GM19238 (cell line): ENCODE data around the gene EHD2.
"Not testable (repeated sequence)": the region's sequence is repeated elsewhere in the genome, so short reads cannot be mapped to it uniquely, and the experiment has no call there.

Experiments used
- DNase-seq: peaks from one replicate; pipeline ENCODE4 v3.0.0; 2011; ENCODE audit warnings: low spot score; ENCODE audit not compliant: insufficient read length

Gene EHD2

DNA sequence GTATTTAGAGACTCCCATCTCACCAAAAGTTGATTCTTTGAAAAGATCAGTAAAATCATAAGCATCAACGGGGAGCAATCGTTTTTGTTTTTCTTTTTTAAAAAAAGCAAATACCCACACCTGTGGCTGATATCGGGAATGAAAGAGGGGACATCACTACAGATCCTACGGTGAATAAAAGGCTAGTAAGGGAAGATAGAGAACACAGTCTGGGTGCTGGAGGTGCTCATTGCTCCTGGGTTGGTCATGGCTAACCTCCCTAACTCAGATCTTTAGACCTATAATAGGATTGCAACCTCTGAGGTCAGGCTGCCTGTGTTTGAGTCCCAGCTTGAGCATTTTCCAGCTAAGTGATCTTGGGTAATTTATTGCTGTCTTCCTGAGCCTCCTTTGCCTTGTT lies 1.1 kb downstream of the EHD2 start:
- DNase-seq = no peak

GRCh38 chr19:47714855-47715254 lies 1.6 kb downstream of the EHD2 start:
- DNase-seq = not testable (repeated sequence)

DNA sequence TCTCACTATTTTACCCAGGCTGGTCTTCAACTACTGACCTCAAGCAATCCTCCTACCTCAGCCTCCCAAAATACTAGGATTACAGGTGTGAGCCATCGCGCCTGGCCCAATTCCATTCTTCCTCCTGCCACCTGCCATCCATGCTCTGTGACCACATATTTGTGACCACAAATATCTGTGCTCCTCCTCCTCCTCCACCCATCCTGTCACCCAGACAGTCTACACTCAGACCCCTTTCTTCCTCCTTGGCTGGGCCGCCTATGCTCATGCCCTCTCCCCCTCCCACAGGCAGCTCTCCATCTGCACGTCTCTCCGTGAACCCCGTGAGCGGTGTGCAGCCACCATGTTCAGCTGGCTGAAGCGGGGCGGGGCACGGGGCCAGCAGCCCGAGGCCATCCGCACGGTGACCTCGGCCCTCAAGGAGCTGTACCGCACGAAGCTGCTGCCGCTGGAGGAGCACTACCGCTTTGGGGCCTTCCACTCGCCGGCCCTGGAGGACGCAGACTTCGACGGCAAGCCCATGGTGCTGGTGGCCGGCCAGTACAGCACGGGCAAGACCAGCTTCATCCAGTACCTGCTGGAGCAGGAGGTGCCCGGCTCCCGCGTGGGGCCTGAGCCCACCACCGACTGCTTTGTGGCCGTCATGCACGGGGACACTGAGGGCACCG lies 3.2 kb downstream of the EHD2 start:
- no peak for DNase-seq

GRCh38 chr19:47718415-47719046 lies 5.3 kb downstream of the EHD2 start:
- DNase-seq = not testable (repeated sequence)

GRCh38 chr19:47719047-47719859 lies 6.0 kb downstream of the EHD2 start:
- DNase-seq = no peak

DNA sequence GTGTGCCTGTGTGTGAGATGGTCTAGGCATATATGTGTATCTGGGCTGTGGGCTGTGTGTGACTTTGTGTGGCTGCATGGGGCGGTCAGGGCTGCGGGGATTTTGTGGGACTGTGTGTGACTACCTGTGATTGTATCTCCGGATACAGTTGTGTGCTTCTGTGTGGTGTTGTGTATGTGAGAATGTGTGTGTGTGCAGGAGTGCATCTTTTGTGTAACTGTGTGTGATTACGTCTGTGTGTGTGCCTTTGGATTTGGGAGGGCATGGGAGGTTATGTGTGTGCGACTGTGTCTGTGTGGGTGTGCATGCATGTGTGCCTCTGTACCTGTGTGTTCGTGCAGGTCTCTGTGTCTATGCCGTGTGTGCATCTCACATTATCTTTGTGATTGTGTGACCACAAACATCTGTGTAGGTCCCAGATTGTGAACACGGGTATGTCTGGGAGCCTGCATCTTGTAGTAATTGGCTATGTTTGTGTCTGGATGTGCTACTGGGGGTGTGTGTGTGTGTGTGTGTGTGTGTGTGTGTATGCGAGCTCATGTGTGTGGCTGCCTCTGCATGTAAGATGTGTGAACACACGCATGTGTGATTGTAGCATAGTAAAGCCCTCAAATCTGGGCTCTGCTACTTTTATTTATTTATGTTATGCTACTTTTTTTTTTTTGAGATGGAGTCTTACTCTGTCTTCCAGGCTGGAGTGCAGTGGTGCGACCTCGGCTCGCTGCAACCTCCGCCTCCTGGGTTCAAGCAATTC lies 7.6 kb downstream of the EHD2 start:
- DNase-seq = no peak

DNA sequence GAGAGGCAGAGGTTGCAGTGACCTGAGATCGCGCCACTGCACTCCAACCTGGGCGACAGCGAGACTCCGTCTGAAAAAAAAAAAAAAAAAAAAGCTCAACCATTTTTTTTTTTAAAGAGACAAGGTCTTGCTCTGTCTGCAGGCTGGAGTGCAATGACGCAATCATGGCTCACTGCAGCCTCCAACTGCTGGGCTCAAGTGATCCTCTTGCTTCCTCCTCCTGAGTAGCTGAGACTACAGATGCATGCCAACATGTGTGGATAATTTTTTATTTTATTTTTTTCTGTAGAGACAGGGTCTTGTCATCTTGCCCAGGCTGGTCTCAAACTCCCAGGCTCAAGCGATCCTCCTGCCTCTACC lies 10.3 kb downstream of the EHD2 start:
- no peak for DNase-seq

DNA sequence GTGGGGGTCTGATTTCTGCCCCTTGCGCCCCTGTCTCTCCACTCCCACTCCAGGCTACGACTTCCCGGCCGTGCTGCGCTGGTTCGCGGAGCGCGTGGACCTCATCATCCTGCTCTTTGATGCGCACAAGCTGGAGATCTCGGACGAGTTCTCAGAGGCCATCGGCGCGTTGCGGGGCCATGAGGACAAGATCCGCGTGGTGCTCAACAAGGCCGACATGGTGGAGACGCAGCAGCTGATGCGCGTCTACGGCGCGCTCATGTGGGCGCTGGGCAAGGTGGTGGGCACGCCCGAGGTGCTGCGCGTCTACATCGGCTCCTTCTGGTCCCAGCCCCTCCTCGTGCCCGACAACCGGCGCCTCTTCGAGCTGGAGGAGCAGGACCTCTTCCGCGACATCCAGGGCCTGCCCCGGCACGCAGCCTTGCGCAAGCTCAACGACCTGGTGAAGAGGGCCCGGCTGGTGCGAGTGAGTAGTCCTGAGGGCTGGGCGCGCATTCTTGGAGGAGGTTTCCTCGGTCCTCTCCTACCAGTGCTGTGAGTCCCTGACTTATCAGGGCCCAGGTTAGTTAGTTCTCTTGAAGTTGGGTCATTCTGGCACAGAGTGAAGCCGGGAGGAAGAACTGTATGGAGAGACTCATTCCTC lies 12.7 kb downstream of the EHD2 start:
- DNase-seq = no peak

DNA sequence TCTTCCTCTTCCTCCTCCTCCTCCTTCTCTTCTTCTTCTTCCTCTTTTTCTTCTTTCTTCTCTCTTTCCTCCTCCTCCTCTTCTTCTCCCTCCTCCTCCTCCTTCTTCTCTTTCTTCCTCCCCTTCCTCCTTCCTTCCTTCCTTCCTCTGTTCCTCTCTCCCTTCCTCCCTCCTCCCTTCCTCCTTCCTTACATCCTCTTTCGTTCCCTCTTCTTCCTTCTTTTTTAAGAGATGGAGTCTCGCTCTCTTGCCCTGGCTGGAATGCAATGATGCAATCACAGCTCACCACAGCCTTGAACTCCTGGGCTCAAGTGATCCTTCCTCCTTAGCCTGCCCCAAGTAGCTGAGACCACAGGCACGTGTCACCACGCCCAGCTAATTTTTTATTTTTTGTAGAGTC lies 13.2 kb downstream of the EHD2 start:
- no peak for DNase-seq

- not testable (repeated sequence) for DNase-seq
Observed at GRCh38 chr19:47728295-47728694, 15.1 kb downstream of the EHD2 start.

- DNase-seq = no peak
Observed at GRCh38 chr19:47729468-47729798, 16.2 kb downstream of the EHD2 start.

DNA sequence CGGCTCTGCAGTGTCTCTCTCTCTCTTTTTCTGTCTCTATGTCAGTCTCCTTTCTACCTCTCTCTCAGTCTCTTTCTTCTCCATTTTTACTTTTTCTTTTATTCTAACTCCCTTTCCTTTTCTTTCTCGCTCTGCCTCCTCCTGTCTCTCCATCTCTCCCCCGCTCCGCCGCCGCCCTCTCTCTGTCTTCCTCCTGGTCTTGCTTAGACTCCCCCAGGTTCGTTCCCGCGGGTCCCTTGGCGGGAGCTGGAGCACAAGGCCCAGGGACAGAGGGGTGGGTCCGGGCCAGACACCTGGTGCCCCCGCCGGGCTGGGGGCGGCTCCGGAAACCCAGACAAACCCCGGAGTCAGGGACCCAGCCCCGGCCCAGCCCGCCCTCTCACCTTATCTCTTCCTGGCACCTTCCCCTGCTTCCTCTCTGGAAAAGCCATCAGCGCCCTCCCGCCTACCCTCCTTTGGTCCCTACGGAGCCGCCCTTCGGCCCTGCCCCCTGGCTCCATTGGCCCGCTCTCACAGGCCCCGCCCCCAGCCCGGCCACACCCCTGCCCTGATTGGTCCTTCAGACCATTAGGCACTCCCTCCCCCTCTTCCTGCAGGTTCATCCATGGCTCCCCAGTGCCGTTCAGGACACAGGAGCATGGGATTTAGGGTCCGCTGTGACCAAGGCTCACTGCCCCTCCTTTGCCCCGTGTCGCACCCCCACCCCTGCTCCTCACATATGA lies 16.7 kb downstream of the EHD2 start:
- no peak for DNase-seq

DNA sequence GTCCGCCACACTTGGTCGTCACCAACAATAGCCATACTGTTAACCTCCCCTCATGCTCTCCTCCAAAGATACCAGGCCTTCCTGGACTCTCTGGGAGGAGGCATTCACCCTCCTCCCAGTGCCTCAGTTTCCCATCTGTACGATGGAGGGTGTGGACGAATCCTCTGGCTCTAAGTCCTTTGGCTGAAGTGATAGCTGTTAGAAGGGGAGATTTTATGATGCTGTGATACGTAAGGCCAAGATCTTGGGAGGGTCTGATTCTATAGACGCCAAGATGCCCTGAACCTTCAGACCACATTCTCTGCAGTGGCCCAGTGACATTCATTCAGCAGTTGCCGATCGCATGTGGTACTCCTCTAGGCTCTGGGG lies 17.3 kb downstream of the EHD2 start:
- no peak for DNase-seq

GRCh38 chr19:47730910-47731309 lies 17.7 kb downstream of the EHD2 start:
- DNase-seq = no peak

DNA sequence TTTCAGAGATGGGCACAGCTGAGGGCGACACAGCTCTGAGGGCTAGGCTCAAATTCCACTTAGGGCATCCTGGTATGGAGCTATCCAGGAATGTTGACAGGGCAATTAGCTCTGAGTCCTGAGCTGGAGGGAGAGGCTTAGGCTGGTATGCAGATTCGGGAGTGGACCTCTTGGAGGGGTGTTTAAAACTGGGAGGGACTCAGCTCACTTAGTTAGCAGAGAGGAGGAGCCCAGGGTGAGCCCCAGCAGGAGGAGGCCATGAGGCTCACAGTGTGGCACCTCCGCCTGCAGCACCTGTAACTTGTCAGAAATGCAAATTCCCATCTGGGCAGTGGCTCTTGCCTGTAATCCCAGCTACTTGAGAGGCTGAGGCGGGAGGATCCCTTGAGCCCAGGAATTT lies 21.9 kb downstream of the EHD2 start:
- no peak for DNase-seq

GRCh38 chr19:47740866-47741519 lies 27.8 kb downstream of the EHD2 start:
- DNase-seq = no peak

DNA sequence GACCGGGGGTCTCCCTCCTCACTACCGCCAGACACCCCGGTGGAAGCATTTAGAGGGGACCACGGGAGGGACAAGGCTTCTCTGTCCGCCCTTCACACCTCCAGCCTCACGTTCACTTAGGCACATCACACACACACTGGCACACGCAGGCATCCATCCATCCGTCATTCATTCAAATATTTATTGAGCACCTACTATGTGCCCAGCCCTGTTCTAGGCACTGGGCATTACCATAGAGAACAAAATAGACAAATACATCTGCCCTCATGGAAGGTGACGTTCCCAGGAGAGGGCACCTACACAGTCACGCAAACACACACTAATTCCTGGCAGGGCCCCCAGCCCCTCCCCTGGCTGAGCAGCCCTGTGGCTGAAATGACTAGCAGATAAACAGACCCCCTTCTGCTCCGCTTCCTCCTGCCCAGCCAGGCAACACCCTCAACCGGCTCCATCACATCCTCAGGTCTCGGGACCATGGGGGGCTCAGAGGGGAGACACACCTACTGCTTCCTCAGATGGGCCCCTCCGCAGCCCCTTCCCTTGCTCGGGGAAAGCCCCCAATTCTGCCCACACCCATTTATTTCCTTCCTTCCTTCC lies 28.4 kb downstream of the EHD2 start:
- no peak for DNase-seq

DNA sequence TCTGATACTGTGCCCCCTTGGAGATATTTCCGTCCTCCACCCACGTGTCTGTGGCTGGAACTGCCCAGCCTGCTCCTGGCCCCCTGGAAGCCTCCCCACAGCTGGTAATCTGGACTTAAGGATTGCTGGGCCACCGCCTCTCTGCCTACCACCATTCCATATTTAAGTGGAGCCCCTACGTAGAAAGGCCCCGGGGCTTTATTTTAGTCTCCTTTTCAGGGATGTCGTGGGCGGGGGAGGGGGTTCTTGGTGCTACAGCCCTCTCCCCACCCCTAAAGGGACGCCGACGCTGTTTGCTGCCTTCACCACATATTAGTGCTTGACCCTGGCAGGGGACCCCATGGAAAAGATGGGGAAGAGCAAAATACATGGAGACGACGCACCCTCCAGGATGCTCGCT lies 29.4 kb downstream of the EHD2 start:
- no peak for DNase-seq

- DNase-seq = peak; percentile 96
Observed at GRCh38 chr19:47745010-47745901, 32.0 kb downstream of the EHD2 start, which contains the start of gene NOP53. Gene NOP53 (plus strand): TSS chr19:47745546. CDS start chr19:47745560, 14 bp downstream.
